HG03175 (cell line): ENCODE measurements around the gene LAPTM4A.

Experiments
- ATAC-seq: cut with Tn5 transposase; IDR thresholded peaks from one replicate; pipeline ENCODE4 v1.9.1; 2021; ENCODE audit warnings: mild to moderate bottlenecking, moderate library complexity; ENCODE audit not compliant: unreplicated experiment

The LAPTM4A gene

DNA sequence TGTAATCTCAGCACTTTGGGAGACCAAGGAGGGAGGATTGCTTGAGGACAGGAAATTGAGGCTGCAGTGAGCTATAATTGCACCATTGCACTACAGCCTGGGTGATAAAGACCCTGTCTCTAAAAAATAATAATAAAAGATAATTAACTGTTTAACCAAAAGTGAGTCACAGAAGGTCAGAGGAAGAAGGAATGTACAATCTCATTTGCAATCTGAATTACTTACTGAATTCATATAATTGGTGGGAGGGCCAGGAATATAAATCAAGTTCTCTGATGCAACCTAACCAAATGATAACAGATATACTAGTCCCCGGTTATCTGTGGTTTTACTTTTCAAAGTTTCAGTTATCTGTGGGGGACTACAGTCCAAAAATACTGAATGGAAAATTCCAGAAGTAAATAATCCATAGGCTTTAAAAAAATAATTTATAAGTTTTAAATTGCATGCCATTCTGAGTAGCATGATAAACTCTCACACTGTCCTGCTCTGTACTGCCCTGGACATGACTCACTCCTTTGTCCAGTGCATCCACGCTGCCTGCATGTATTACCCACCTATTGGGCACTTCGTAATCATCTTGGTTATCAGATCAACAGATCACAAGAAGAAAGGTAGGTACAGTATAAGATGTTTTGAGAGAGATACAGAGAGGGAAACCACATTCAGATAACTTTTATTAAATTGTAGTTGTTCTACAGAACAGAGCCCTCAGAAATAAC, 26.2 kb downstream of the LAPTM4A start:
- no peak for ATAC-seq

- no peak for ATAC-seq
These were observed 27.7 kb downstream of the LAPTM4A start for GRCh38 chr2:20023688-20024087.

DNA sequence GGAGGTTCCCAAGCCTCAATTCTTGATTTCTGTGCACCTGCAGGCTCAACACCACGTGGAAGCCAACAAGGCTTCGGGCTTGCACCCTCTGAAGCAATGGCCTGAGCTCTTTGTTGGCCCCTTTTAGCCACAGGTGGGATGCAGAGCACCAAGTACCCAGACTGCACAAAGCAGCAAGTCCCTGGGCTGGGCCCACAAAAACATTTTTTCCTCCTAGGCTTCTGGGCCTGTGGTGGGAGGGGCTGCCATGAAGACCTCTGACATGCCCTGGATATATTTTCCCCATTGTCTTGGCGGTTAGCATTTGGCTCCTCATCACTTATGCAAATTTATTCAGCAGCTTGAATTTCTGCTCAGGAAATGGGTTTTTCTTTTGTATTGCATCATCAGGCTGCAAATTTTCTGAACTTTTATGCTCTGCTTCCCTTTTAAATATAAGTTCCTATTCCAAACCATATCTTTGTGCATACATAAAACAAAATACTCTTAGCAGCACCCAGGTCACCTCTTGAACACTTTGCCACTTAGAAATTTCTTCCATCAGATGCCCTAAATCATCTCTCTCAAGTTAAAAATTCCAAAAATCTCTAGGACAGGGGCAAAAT, 29.9 kb downstream of the LAPTM4A start:
- no peak for ATAC-seq

DNA sequence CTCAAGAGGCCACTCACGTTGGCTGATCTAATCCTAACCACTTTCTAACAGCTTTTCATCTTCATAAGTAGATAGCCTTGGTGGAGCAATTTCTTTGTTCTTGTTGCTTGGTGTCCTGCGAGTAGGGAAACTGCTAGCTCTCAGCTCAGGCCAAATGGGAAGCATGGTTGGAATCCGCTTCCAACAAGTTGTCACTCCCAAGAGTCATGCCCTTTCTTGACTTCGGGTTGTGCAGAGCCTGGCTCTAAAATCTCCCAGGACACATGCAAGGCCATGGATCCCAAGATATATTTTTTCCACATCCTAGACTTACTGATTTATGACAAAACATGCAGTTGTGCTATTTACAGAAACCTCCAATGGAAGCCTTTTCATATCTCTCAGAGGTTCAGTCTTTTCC, 31.7 kb downstream of the LAPTM4A start:
- ATAC-seq = no peak

DNA sequence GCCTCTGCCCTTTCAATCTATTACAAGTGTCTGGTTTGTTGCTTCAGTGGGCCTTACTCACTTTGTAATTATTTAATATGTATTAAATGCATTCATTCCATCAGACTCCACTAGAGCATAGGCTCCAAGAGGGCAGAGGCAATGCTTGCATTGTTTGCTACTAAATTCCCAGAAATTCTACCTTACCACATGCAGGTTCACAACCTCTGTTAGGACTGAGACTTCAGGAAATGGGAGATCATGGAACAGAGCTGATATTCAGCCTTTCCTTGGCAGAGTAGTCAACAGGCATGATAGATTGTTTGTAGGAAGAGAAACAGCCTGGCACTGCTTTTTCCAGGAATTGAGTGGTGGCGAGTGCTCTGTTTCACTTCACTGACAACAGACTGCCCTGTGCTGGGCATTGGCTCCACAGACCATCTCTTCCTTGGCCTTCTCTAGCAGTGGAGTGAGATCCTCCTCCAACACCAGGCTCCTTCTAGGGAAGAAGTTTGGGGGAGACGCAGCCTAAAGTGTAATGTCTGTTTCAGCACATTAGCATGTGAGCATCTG, 32.8 kb downstream of the LAPTM4A start:
- ATAC-seq = no peak

DNA sequence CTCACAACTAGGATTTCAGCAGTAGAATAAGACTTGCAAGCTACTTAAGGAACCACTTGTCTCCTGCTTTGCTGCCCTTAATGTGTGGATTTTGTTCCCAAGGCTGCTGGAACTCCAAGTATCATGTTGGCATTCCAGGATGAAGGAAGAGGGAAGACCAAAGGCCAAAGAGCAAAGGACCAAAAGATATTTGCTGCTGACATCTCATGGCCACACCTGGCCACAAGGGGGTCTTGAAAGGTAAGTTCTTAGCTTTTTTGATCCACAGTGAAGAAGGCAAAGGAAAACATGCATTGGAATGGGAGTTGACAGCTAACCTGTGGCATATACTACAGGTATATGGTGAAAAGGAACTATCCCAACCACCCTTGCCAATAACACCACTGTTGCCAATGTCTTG, 35.1 kb downstream of the LAPTM4A start:
- ATAC-seq = no peak

DNA sequence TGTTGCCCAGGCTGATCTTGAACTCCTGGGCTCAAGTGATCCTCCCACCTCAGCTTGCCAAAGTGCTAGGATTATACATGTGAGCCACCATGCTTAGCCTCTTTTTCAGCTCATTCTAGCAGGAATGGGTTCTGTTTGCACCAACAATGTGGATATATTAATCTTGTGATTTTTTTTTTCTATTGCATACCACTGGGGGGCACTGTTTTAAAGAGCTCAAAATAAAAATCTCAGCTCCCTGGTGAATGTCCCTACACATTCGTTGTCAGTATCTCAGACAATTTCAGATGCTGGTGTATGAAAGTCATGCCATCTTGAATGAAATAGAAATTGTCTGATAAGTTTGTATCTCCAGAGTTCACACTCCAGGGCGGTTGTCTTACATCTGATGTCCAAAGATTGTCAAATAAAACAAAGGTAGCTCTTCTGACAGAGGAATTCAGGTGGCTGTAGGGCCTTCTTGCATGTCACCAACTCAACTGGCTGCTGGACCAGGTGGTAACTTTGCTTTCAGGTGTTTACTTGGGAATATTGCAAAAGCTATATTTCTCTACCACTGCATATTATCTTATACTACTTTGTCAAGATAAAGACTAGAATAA, 35.8 kb downstream of the LAPTM4A start:
- no peak for ATAC-seq

GRCh38 chr2:20013126-20013849, 38.1 kb downstream of the LAPTM4A start:
- no peak for ATAC-seq

GRCh38 chr2:20012282-20013125, 38.9 kb downstream of the LAPTM4A start, which contains the start of gene MATN3:
Gene MATN3, minus strand, starts transcription at chr2:20012668. Its CDS starts 37 bp downstream, at chr2:20012631.
- ATAC-seq = no peak

DNA sequence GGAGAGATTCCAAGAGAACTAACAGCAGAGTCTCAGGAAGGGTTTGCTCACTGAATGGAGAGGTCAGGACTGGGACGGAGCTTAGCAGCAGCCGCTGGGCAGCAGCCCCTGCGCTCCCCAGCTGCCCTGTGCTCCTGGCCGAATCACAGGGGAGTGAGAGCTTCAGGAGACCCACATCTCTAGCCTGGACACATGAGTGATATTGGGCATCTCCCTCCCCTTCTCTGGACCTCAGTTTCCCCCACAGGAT, 39.5 kb downstream of the LAPTM4A start:
- no peak for ATAC-seq

- ATAC-seq = no peak
These were observed 40.0 kb downstream of the LAPTM4A start for GRCh38 chr2:20011276-20012031.

DNA sequence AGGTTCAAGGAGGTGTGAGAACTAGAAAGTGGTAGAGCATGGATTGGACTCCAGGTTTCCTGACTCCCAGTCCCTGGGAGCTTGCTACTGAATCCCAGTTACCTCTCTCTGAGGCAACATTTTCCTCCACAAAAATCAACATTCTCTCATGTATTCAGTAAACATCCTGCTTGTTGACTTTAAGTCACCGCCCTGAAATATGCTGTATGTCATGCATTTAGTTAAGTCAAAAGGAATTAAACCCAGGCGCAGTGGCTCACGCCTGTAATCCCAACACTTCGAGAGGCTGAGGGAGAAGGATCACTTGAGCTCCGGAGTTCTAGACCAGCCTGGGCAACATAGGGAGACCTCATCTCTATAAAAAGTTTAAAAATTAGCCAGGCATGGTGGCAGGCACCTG, 42.7 kb downstream of the LAPTM4A start:
- no peak for ATAC-seq

DNA sequence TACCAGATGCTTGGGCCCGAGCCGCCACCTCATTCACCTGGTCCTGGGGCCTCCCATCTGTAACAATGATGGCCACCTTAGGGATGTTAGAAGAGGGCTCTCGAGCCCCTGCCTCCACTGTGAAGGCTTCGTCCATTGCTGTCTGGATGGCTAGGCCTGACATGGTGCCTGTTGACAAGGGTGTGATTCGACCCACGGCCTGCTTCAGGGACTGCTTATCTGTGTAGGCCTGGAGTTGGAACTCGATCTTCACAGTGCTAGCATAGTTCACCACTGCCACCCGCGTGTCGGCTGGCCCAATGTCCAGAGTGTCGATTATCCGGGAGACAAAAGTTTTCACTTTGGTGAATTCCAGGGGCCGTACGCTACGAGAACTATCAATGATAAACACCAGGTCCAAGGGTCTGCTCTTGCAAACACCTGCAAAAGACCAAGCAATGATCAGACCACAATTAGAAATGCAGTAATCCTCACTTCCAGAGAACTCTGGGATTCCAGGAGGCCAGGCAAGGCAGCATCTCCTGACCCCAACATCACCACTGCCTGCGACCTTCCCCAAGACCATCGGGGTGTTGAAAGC, 45.4 kb downstream of the LAPTM4A start:
- ATAC-seq = no peak

- no peak for ATAC-seq
These were observed 46.3 kb downstream of the LAPTM4A start for GRCh38 chr2:20005067-20005627.

DNA sequence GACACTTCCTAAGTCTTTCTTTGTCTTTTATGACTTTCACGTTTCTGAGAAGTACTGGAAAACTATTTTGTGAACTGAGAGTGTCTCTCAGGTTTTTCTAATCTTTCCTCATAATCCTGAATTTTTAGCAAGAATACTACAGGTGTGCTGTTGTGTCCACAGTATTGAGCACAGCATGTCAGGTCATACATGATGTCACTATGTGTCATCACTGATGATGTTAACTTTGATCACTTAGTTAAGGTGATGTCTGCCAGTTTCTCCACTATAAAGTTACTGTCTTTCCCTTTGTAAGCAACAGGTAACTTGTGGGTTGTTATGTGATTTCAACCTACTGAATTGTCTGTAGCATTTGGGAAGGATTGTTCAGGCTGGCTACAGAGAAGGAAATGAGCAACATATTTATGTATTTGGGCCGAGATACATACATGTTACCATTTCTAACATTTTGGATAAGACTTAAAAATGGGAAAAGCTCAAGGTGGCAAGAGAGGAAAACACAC, 50.0 kb downstream of the LAPTM4A start:
- ATAC-seq = no peak

GRCh38 chr2:19993731-19994130, 57.7 kb downstream of the LAPTM4A start:
- ATAC-seq = no peak

GRCh38 chr2:19991895-19992294, 59.5 kb downstream of the LAPTM4A start:
- ATAC-seq = no peak

DNA sequence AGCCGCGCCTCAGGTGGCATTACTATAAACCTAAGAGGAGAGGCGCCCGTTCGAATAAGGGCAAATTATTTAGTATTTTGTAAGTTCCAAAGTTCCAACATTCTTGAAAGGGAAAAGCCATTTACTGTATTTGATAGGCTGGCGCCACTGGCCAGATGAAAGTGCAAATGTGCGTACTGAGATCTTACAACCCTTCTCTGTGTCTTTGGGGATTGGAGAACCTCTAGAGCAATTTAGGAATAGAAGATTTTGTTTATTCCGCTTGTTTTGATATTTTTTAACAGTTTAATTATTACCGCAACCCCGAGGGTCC, 61.1 kb downstream of the LAPTM4A start:
- ATAC-seq = no peak

- peak; percentile 90 for ATAC-seq
These were observed 61.6 kb downstream of the LAPTM4A start, which contains the start of gene WDR35 for GRCh38 chr2:19989667-19990415. Gene WDR35, minus strand, starts transcription at chr2:19990105. Its CDS starts 90 bp downstream, at chr2:19990015.
